Measurements from ENCODE around the gene ZNF566. TPM values are rescaled to one million over a fixed set of nuclear protein-coding genes. Genes with fewer than 3 reads are reported as not detected.

The ZNF566 gene
- total RNA-seq, 4 donors from 2014 or later, result 7.3 to 14.6 (median 9.9) TPM

DNA sequence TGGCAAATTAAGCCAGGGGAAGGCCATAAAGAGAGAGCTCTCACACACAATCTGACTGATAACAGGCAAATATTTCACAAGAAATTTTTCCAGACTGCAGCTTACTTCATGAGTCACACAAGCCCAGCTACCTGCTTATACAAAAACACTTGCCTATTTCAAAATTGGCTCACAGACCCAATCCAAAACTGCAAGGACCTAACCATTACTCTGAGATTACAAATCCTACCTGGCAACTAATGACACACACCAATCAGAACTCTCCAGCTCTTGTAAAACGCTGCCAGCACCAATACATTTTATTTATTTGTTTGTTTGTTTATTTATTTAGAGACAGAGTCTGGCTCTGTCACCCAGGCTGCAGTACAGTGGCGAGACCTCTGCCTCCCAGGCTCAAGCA is 52.8 kb downstream of the ZNF566 start:
- Histone ChIP-seq H3K9me3 (peaks cover 0 to 43% (median 11%) of the 10 kb centered on the region in 4 donors), H3K4me3 (no peak overlapping the region), H3K4me1 (no peaks in the 10 kb centered on the region), H3K27ac (replicated peaks in 1 of 4) (no peak overlapping the region), H3K36me3 (no peaks in the 10 kb centered on the region), H3K27me3 (no peaks in the 10 kb centered on the region)
- TF ChIP-seq EP300 (IDR thresholded peaks at IDR 0.05), result no peak
- TF ChIP-seq POLR2A (IDR thresholded peaks at IDR 0.05; ENCODE audit: low read depth), result no peak
- TF ChIP-seq POLR2AphosphoS5 (IDR thresholded peaks at IDR 0.05), result no peak
- TF ChIP-seq, protein P1, sequence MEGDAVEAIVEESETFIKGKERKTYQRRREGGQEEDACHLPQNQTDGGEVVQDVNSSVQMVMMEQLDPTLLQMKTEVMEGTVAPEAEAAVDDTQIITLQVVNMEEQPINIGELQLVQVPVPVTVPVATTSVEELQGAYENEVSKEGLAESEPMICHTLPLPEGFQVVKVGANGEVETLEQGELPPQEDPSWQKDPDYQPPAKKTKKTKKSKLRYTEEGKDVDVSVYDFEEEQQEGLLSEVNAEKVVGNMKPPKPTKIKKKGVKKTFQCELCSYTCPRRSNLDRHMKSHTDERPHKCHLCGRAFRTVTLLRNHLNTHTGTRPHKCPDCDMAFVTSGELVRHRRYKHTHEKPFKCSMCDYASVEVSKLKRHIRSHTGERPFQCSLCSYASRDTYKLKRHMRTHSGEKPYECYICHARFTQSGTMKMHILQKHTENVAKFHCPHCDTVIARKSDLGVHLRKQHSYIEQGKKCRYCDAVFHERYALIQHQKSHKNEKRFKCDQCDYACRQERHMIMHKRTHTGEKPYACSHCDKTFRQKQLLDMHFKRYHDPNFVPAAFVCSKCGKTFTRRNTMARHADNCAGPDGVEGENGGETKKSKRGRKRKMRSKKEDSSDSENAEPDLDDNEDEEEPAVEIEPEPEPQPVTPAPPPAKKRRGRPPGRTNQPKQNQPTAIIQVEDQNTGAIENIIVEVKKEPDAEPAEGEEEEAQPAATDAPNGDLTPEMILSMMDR (IDR thresholded peaks at IDR 0.05), result no peak
- DNase-seq (ENCODE audit: extremely low spot score), result no peak
- intact Hi-C loops (cut with DNase I), result no loop called here
- WGBS, result 49% methylated on average over 2 of the region's 2 CpGs

DNA sequence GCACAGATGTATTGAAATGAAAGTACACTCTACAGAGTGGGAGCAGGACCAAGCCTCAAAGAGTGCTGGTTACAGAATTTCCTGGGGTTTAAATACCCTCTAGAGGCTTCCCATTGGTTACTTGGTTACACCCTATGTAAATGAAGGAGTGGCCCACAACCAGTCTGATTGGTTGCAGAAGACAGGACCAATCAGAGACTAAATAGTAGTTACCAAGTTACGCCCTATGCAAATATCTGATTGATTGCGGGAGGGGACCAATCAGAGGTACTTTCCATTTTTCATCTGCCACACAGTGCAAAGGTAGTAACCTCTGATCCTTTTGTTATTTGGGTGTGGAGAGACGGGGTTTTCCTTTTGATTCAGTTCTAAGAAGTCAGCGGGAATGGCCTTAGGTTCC is 65.4 kb downstream of the ZNF566 start:
- H3K4me3 ChIP-seq, result no peak overlapping the region
- WGBS, result 87% methylated on average over 4 of the region's 4 CpGs
- no peak for DNase-seq (ENCODE audit: extremely low spot score)
- intact Hi-C loops (cut with DNase I), result loop anchor here (5.0 kb wide), 1 partner anchor 63 kb away; the partner anchor contains the start of gene ZNF566
- no peaks in the 10 kb centered on the region for H3K36me3 ChIP-seq
- TF ChIP-seq, protein P1 (IDR thresholded peaks at IDR 0.05), result no peak
- no peak for TF ChIP-seq POLR2A (IDR thresholded peaks at IDR 0.05; ENCODE audit: low read depth)
- H3K4me1 ChIP-seq, result peaks cover 2 to 16% (median 11%) of the 10 kb centered on the region in 4 donors
- H3K27ac ChIP-seq (replicated peaks in 1 of 4), result no peak overlapping the region
- no peaks in the 10 kb centered on the region for H3K9me3 ChIP-seq
- H3K27me3 ChIP-seq, result peaks cover 0 to 8% (median 0%) of the 10 kb centered on the region in 4 donors

DNA sequence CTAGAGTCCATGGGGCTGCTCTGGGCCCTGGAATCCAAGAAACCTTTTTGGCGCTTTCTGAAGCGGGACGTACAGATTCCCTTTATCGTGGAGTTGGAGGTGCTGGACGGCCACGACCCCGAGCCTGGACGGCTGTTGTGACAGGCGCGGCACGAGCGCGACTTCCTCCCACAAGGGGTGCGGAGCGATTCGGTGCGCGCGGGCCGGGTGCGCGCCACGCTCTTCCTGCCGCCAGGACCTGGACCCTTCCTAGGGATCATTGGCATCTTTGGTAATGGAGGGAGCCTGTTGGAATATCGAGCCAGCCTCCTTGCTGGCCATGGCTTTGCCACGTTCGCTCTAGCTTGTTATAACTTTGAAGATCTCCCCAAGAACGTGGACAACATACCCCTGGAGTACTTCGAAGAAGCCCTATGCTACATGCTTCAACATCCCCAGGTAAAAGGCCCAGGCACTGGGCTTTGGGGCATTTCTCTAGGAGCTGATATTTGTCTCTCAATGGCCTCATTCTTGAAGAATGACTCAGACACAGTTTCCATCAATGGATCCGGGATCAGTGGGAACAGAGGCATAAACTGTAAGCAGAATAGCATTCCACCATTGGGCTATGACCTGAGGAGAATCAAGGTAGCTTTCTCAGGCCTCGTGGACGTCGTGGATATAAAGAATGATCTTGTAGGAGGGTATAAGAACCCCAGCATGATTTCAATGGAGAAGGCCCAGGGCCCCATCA is 67.4 kb downstream of the ZNF566 start:
- intact Hi-C loops (cut with DNase I), result loop anchor here (5.0 kb wide), 1 partner anchor 65 kb away; the partner anchor contains the start of gene ZNF566

DNA sequence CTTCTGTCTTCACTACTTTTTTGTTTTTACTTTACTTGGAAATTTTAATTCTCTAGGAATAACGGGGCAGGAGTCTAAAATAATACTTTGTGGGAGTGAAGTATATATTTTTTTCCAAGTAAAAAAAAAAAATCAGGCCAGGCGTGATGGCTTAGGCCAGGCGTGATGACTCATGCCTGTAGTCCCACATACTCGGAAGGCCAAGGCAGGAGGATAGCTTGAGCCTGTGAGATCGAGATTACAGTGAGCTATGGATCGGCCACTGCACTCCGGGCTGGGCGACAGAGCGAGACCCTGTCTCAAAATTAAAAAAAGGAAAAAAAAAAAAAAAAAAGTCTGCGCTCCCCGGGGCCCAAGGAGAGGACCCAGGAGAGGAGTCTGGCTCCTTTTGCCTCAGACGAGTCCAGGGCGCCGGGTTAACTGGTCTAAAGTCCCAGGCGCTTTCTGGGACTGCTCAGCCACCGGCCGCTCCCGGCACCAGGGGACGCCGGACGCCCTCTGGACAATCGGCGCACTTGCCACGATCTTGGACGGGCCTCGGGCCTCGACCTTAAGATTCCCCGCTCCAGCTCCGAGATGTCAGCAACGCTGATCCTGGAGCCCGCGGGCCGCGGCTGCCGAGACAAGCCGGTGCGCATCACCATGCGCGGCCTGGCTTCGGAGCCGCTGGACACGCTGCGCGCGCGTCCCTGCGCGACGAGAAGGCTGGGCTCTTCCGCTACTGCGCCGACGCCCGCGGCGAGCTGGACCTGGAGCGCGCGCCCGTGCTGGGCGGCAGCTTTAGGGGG is 68.2 kb downstream of the ZNF566 start:
- no peak for DNase-seq (ENCODE audit: extremely low spot score)
- no peaks in the 10 kb centered on the region for H3K9me3 ChIP-seq
- peak overlapping the region; percentile 58 to 68 (median 64) for H3K27ac ChIP-seq (replicated peaks in 1 of 4)
- no peaks in the 10 kb centered on the region for H3K36me3 ChIP-seq
- peaks cover 0 to 8% (median 0%) of the 10 kb centered on the region in 4 donors for H3K27me3 ChIP-seq
- no peak for TF ChIP-seq POLR2A (IDR thresholded peaks at IDR 0.05; ENCODE audit: low read depth)
- TF ChIP-seq, protein P1 (IDR thresholded peaks at IDR 0.05), result no peak
- TF ChIP-seq POLR2AphosphoS5 (IDR thresholded peaks at IDR 0.05), result peak in 1 of 2 donors; percentile 37
- H3K4me3 ChIP-seq, result peak overlapping the region; percentile 54 to 59 (median 58)
- 15% methylated on average over 25 of the region's 61 CpGs for WGBS
- intact Hi-C loops (cut with DNase I), result loop anchor here (5.0 kb wide), 1 partner anchor 66 kb away; the partner anchor contains the start of gene ZNF566
- peaks cover 13 to 37% (median 25%) of the 10 kb centered on the region in 4 donors for H3K4me1 ChIP-seq

More for the DNA sequence above, 67.4 kb downstream of the ZNF566 start:
- WGBS, result 28% methylated on average over 33 of the region's 33 CpGs
- H3K36me3 ChIP-seq, result no peaks in the 10 kb centered on the region
- H3K9me3 ChIP-seq, result no peaks in the 10 kb centered on the region
- H3K4me3 ChIP-seq, result peak overlapping the region; percentile 54 to 59 (median 58)
- peaks cover 13 to 30% (median 23%) of the 10 kb centered on the region in 4 donors for H3K4me1 ChIP-seq
- DNase-seq (ENCODE audit: extremely low spot score), result no peak
- H3K27me3 ChIP-seq, result peaks cover 0 to 8% (median 0%) of the 10 kb centered on the region in 4 donors
- H3K27ac ChIP-seq (replicated peaks in 1 of 4), result peak overlapping the region; percentile 58 to 68 (median 64)
- TF ChIP-seq EP300 (IDR thresholded peaks at IDR 0.05) (no peak), POLR2AphosphoS5 (IDR thresholded peaks at IDR 0.05) (no peak), POLR2A (IDR thresholded peaks at IDR 0.05; ENCODE audit: low read depth) (no peak)
- TF ChIP-seq, protein P1 (IDR thresholded peaks at IDR 0.05), result no peak

All from esophagus muscularis mucosa (tissue), 4 donors.